Lower leg skin (tissue), 4 donors: Measurements from ENCODE around the gene PAGE4. TPM values are rescaled to one million over a fixed set of nuclear protein-coding genes. Genes with fewer than 3 reads are reported as not detected.

Experiments
- DNase-seq, 2 donors: peaks; one replicate each; pipeline ENCODE4 v3.0.0-alpha.2; 2019; ENCODE audit warnings: low spot score in 2 of 2
- H3K4me3 ChIP-seq: fragments of 200-600 bp; sonication (generic); 2 replicates; pipeline ENCODE4 v1.5.1; 2017; ENCODE audit warnings: mild to moderate bottlenecking, low read depth; ENCODE audit not compliant: poor library complexity, severe bottlenecking
- POLR2A ChIP-seq, 2 donors: fragments of 450-650 bp; IDR thresholded peaks; one replicate each; pipeline ENCODE4 v1.6.1; 2016 to 2017; ENCODE audit warnings: antibody characterized with exemption in 2 of 2, mild to moderate bottlenecking in 1 of 2, moderate library complexity in 1 of 2
- WGBS, 2 donors: methylation state at CpG; one replicate each; pipeline ENCODE4 v1.1.5; 2018; 5-methylcytosine and 5-hydroxymethylcytosine counted together
- intact Hi-C: fragments of 100-400 bp; cut with DNase I; formaldehyde crosslinking; loops from one replicate; pipeline ENCODE4 v1.15.0; 2023; ENCODE audit warnings: low total_unique reads
- total RNA-seq, 4 donors: library from RNA; depleted of rRNA; stranded (reverse); fragments of >200 nt; gene quantifications; one replicate each; pipeline ENCODE4 v1.1.0, GENCODE V29; 2016
- TF ChIP-seq, protein P1 (sequence below), 3 donors: fragments of 450-650 bp; IDR thresholded peaks; one replicate each; pipeline ENCODE4 v1.5.1; 2016; ENCODE audit warnings: antibody characterized with exemption in 3 of 3, mild to moderate bottlenecking in 3 of 3, moderate library complexity in 2 of 3

Gene PAGE4
- total RNA-seq, 4 donors from 2014 or later: not detected

DNA sequence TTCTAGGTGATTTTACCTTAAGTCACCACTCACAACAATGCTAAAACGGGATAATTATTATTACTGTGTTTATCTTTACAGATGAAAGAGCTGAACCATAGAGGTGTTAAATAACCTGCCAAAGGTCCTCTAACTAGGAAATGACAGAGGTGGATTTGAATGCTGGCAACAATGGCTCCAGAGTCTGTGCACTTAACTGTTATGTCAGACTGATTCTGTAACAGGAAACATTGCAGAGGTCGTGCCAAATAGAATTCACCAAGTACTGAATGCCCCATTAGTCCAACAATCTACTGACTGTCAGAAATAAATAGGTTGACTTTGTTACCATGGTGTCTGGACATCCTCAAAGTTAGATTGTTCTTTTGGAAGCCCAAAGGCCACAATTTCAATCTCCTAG lies 29.2 kb downstream of the PAGE4 start:
- 56 to 68% methylated on average over 2 of the region's 2 CpGs for WGBS, 2 donors
- TF ChIP-seq, protein P1, sequence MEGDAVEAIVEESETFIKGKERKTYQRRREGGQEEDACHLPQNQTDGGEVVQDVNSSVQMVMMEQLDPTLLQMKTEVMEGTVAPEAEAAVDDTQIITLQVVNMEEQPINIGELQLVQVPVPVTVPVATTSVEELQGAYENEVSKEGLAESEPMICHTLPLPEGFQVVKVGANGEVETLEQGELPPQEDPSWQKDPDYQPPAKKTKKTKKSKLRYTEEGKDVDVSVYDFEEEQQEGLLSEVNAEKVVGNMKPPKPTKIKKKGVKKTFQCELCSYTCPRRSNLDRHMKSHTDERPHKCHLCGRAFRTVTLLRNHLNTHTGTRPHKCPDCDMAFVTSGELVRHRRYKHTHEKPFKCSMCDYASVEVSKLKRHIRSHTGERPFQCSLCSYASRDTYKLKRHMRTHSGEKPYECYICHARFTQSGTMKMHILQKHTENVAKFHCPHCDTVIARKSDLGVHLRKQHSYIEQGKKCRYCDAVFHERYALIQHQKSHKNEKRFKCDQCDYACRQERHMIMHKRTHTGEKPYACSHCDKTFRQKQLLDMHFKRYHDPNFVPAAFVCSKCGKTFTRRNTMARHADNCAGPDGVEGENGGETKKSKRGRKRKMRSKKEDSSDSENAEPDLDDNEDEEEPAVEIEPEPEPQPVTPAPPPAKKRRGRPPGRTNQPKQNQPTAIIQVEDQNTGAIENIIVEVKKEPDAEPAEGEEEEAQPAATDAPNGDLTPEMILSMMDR (IDR thresholded peaks at IDR 0.05): no peak
- TF ChIP-seq POLR2A (IDR thresholded peaks at IDR 0.05): no peak
- intact Hi-C loops: no loop called here
- no peak for DNase-seq
- no peak overlapping the region for H3K4me3 ChIP-seq

DNA sequence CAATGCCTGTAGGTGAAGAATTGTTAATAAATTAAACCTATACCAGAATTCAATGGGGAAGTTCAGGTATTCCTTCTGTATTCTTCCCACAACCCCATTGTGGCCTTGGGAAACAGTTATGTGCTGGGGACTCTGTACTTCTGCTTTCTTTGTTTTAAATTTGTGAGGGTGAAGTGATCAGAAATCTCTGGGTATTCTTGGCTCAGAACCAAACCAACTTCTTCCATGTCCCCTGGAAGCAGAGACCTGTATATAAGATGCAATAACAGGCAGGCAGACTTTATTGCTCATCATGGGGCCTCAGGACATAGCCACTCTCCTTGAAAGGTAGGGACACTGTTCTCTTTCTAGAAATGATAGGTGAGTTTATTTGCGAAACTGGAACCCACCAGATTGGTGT lies 30.4 kb downstream of the PAGE4 start:
- intact Hi-C loops: no loop called here
- WGBS, 2 donors: 70 to 83% methylated on average over 1 of the region's 1 CpG
- no peak overlapping the region for H3K4me3 ChIP-seq
- no peak for TF ChIP-seq POLR2A (IDR thresholded peaks at IDR 0.05)
- TF ChIP-seq, protein P1 (IDR thresholded peaks at IDR 0.05): no peak
- no peak for DNase-seq

DNA sequence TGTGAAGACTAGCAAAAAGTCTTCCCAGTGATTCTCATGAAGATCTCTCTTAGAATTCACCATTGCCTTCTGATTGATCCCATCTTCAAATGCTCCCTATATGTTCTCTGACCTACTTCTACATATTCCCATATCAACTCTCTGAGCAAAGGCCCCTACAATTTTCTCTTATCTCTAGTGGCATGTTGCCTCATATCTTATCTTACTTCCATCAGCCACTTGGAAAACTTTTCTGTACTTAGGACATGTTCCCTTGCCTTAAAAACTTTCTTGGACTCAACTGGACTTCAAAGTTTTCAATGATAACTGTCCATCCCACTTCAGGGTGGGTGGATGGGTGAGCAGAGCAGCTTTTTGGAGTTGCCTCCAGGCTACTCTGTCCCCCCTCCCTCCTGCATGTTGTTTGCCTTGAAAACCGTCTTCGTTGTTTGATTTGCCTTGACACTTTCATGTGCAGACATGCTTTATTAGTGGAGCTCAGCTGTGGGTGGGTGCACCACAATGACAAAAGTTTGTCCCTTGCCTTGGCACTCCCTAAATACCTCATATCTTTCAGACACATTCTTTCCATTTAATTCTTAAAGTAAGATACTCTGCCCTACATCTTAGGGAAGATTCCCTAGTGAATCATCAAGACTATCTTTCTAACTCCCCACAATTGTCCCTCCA lies 31.9 kb downstream of the PAGE4 start:
- no peak overlapping the region for H3K4me3 ChIP-seq
- TF ChIP-seq POLR2A (IDR thresholded peaks at IDR 0.05): no peak
- intact Hi-C loops: no loop called here
- 52% methylated on average over 2 of the region's 2 CpGs; no CpG with 5 or more reads in 1 of the 2 donors for WGBS, 2 donors
- no peak for DNase-seq

DNA sequence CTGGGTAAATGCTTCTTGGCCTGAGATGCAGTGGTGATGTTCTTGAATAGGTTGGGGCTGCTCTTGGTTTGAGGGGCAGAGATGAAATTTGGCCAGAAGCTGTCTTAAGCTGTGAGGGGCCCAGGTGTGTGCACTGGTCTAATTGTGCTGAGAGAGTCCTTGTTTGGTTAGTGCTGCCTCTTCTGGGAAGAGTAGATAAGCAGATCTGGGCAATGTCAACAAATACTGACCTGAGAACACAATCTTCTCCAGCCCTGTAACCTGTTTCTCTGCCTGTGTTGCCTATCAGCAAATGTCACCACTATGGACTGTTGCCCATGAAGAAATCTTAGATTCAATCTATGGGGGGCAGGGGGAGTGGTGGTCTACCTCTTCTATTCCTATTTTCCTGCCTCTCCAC lies 33.0 kb downstream of the PAGE4 start:
- TF ChIP-seq, protein P1 (IDR thresholded peaks at IDR 0.05): no peak
- TF ChIP-seq POLR2A (IDR thresholded peaks at IDR 0.05): no peak

DNA sequence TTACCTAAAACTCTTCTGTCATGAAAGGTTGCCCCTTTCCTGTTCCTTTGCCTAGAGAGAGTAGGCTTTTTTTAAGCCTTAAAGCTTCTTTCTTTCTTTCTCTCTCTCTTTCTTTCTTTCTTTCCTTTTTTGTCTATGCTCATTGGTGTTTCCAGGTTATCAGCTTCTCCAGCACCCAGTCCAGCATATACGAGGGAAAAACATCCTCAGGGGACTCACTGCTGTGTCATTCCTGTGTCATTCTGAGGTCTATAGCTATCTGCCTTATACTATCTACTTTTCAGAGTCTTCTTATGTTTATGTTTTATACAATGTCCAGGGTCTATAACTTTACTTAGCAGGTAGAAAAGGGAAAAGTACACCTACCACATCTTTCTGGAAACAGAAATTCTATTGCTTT lies 39.6 kb downstream of the PAGE4 start:
- H3K4me3 ChIP-seq: no peak overlapping the region
- WGBS, 2 donors: 29 to 34% methylated on average over 1 of the region's 1 CpG
- DNase-seq: no peak
- TF ChIP-seq POLR2A (IDR thresholded peaks at IDR 0.05): no peak
- TF ChIP-seq, protein P1 (IDR thresholded peaks at IDR 0.05): no peak
- intact Hi-C loops: no loop called here

More for the DNA sequence above, 33.0 kb downstream of the PAGE4 start:
- H3K4me3 ChIP-seq: no peak overlapping the region
- DNase-seq: no peak
- intact Hi-C loops: no loop called here

DNA sequence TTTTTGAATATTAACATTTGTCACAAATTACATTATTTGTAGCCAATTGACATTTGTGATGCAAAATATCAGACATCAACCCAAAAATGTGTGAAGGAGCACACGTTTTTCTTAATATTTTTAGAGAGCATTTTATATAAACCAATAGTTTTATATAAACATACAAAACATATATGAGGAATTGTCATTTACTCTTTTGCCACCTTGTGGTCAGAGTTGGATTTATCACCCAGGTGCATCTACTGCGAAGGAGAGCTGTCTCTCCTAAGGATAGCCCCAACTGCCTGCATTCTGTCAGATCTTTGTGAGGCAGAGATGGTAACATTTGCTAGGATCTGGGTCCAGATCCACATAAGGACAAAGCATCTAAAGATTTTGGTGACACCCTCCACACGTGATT lies 47.6 kb downstream of the PAGE4 start:
- 4 to 6% methylated on average over 3 of the region's 3 CpGs for WGBS, 2 donors
- no peak overlapping the region for H3K4me3 ChIP-seq
- no peak for TF ChIP-seq POLR2A (IDR thresholded peaks at IDR 0.05)
- TF ChIP-seq, protein P1 (IDR thresholded peaks at IDR 0.05): no peak
- intact Hi-C loops: no loop called here
- DNase-seq: no peak
